Esophagus squamous epithelium (tissue), 5 donors: ENCODE measurements around the gene TM4SF18. TPM values are rescaled to one million over a fixed set of nuclear protein-coding genes. Genes with fewer than 3 reads are reported as not detected.

ENCODE experiments used
- DNase-seq: peaks from one replicate; lab custom pipeline; 2025; lab: John Stamatoyannopoulos, UW
- H3K27ac ChIP-seq, 4 donors: fragments of 200-600 bp; sonication (generic); one replicate each; pipeline ENCODE4 v1.5.1; 2016 to 2019; ENCODE audit warnings: mild to moderate bottlenecking in 1 of 4
- H3K27me3 ChIP-seq, 4 donors: fragments of 200-600 bp; sonication (generic); 1 replicate in 3 of 4; 2 replicates in 1 of 4; pipeline versions ENCODE4 v1.5.1 to v1.6.0; 2017 to 2021; ENCODE audit warnings: antibody characterized with exemption in 1 of 4
- H3K36me3 ChIP-seq, 3 donors: fragments of 200-600 bp; sonication (generic); one replicate each; pipeline ENCODE4 v1.5.1; 2016 to 2019
- H3K4me1 ChIP-seq, 3 donors: fragments of 200-600 bp; sonication (generic); one replicate each; pipeline ENCODE4 v1.5.1; 2017 to 2019
- H3K4me3 ChIP-seq, 4 donors: fragments of 200-600 bp; sonication (generic); 1 replicate in 3 of 4; 2 replicates in 1 of 4; pipeline ENCODE4 v1.5.1; 2016 to 2019; ENCODE audit warnings: mild to moderate bottlenecking in 2 of 4, moderate library complexity in 1 of 4
- H3K9me3 ChIP-seq, 3 donors: fragments of 200-600 bp; sonication (generic); one replicate each; pipeline ENCODE4 v1.5.1; 2016 to 2019
- CTCF ChIP-seq, 6 experiments: fragments of 450-650 bp in 4 of 6; fragments of 200-600 bp in 2 of 6; sonication (generic) in 2 of 6; IDR thresholded peaks; one replicate each; pipeline ENCODE4 v1.5.1; 2016 to 2019; ENCODE audit warnings: antibody characterized with exemption in 6 of 6, mild to moderate bottlenecking in 4 of 6, moderate library complexity in 4 of 6
- POLR2A ChIP-seq, 4 donors: fragments of 450-650 bp; IDR thresholded peaks; one replicate each; pipeline ENCODE4 v1.6.1; 2017; ENCODE audit warnings: antibody characterized with exemption in 4 of 4, mild to moderate bottlenecking in 4 of 4, moderate library complexity in 3 of 4
- WGBS, 2 donors: methylation state at CpG; one replicate each; pipeline ENCODE4 v1.1.5; 2018; 5-methylcytosine and 5-hydroxymethylcytosine counted together
- intact Hi-C: fragments of 100-400 bp; cut with DNase I; formaldehyde crosslinking; loops from one replicate; pipeline ENCODE4 v1.15.0; 2022
- total RNA-seq, 4 donors: library from RNA; depleted of rRNA; stranded (reverse); fragments of >200 nt; gene quantifications; one replicate each; pipeline ENCODE4 v1.1.0, GENCODE V29; 2016
- donor health status: DM: yes; HTN: yes; CAD: no.

Gene TM4SF18
- total RNA-seq, 4 donors from 2014 or later: 0.95 to 5.7 (median 1.6) TPM

- Histone ChIP-seq H3K27me3 (no peaks in the 10 kb centered on the region), H3K27ac (peak overlapping the region in 3 of 4 donors; percentile 33 to 68 (median 33)), H3K36me3 (no peaks in the 10 kb centered on the region), H3K4me3 (no peak overlapping the region), H3K4me1 (peaks cover 0 to 14% (median 5%) of the 10 kb centered on the region in 3 donors), H3K9me3 (no peaks in the 10 kb centered on the region)
- DNase-seq: no peak
- intact Hi-C loops: no loop called here
- 52 to 61% methylated on average over 4 of the region's 4 CpGs for WGBS, 2 donors
- TF ChIP-seq POLR2A (IDR thresholded peaks at IDR 0.05) (no peak), CTCF (IDR thresholded peaks at IDR 0.05) (no peak)
Measured at GRCh38 chr3:149356630-149357029, 23.2 kb upstream of the TM4SF18 start.

GRCh38 chr3:149356044-149356592 is 22.7 kb upstream of the TM4SF18 start:
- no peaks in the 10 kb centered on the region for H3K9me3 ChIP-seq
- H3K27ac ChIP-seq: peak overlapping the region in 3 of 4 donors; percentile 33 to 68 (median 33)
- TF ChIP-seq POLR2A (IDR thresholded peaks at IDR 0.05) (no peak), CTCF (IDR thresholded peaks at IDR 0.05) (no peak)
- intact Hi-C loops: no loop called here
- peaks cover 0 to 14% (median 5%) of the 10 kb centered on the region in 3 donors for H3K4me1 ChIP-seq
- H3K27me3 ChIP-seq: no peaks in the 10 kb centered on the region
- H3K4me3 ChIP-seq: no peak overlapping the region
- no peaks in the 10 kb centered on the region for H3K36me3 ChIP-seq
- WGBS, 2 donors: 67 to 78% methylated on average over 6 of the region's 6 CpGs
- no peak for DNase-seq

- 73% methylated on average over 1 of the region's 1 CpG for WGBS, 2 donors
- no peaks in the 10 kb centered on the region for H3K9me3 ChIP-seq
- DNase-seq: no peak
- H3K27me3 ChIP-seq: no peaks in the 10 kb centered on the region
- H3K27ac ChIP-seq: peak overlapping the region in 3 of 4 donors; percentile 2 to 17 (median 4)
- H3K4me3 ChIP-seq: no peak overlapping the region
- intact Hi-C loops: no loop called here
- H3K36me3 ChIP-seq: no peaks in the 10 kb centered on the region
- TF ChIP-seq CTCF (IDR thresholded peaks at IDR 0.05) (no peak), POLR2A (IDR thresholded peaks at IDR 0.05) (no peak)
- H3K4me1 ChIP-seq: peaks cover 0 to 14% (median 5%) of the 10 kb centered on the region in 3 donors
Measured at GRCh38 chr3:149353581-149354184, 20.2 kb upstream of the TM4SF18 start.

GRCh38 chr3:149352556-149352955 is 19.1 kb upstream of the TM4SF18 start:
- peak; percentile 46 to 88 (median 72) for TF ChIP-seq CTCF (IDR thresholded peaks at IDR 0.05)
- TF ChIP-seq POLR2A (IDR thresholded peaks at IDR 0.05): no peak
- Histone ChIP-seq H3K27ac (peak overlapping the region in 2 of 4 donors; percentile 2 to 4), H3K27me3 (no peaks in the 10 kb centered on the region), H3K9me3 (no peaks in the 10 kb centered on the region), H3K4me1 (peaks cover 0 to 14% (median 5%) of the 10 kb centered on the region in 3 donors), H3K36me3 (no peaks in the 10 kb centered on the region), H3K4me3 (no peak overlapping the region)
- WGBS, 2 donors: 46 to 55% methylated on average over 6 to 7 of the region's 7 CpGs
- no peak for DNase-seq
- intact Hi-C loops: no loop called here

- 76 to 81% methylated on average over 4 of the region's 4 CpGs for WGBS, 2 donors
- H3K9me3 ChIP-seq: no peaks in the 10 kb centered on the region
- TF ChIP-seq POLR2A (IDR thresholded peaks at IDR 0.05) (no peak), CTCF (IDR thresholded peaks at IDR 0.05) (peak in 1 of 6 experiments; percentile 39)
- no peak overlapping the region for H3K27ac ChIP-seq
- H3K4me3 ChIP-seq: no peak overlapping the region
- no peak for DNase-seq
- intact Hi-C loops: no loop called here
- H3K27me3 ChIP-seq: no peaks in the 10 kb centered on the region
- H3K4me1 ChIP-seq: peaks cover 11 to 34% (median 26%) of the 10 kb centered on the region in 3 donors
- H3K36me3 ChIP-seq: no peaks in the 10 kb centered on the region
Measured at GRCh38 chr3:149343951-149344350, 10.5 kb upstream of the TM4SF18 start.
